GM19455 (cell line): Measurements from ENCODE around the gene COMMD8.

Experiments
- ATAC-seq: cut with Tn5 transposase; IDR thresholded peaks from one replicate; pipeline ENCODE4 v1.9.1; 2021; ENCODE audit not compliant: unreplicated experiment

COMMD8 gene

GRCh38 chr4:47473141-47473750 lies 9.7 kb upstream of the COMMD8 start:
- no peak for ATAC-seq

- no peak for ATAC-seq
These were observed 8.1 kb upstream of the COMMD8 start for GRCh38 chr4:47471591-47471990.

- no peak for ATAC-seq
These were observed 7.6 kb upstream of the COMMD8 start for GRCh38 chr4:47471064-47471463.

GRCh38 chr4:47469951-47470350 lies 6.4 kb upstream of the COMMD8 start:
- ATAC-seq: no peak

GRCh38 chr4:47468706-47469365 lies 5.3 kb upstream of the COMMD8 start:
- ATAC-seq: no peak

- ATAC-seq: no peak
These were observed 2.7 kb upstream of the COMMD8 start for GRCh38 chr4:47466056-47466785.

GRCh38 chr4:47465004-47465403 lies 1.5 kb upstream of the COMMD8 start:
- no peak for ATAC-seq

GRCh38 chr4:47462799-47463234 lies 685 bp downstream of the COMMD8 start:
- peak; percentile 37 for ATAC-seq

- ATAC-seq: no peak
These were observed 11.8 kb downstream of the COMMD8 start for GRCh38 chr4:47451657-47452056.

GRCh38 chr4:47444031-47444430 lies 19.5 kb downstream of the COMMD8 start:
- ATAC-seq: no peak

GRCh38 chr4:47442980-47443379 lies 20.5 kb downstream of the COMMD8 start:
- ATAC-seq: peak; percentile 69

- ATAC-seq: no peak
These were observed 28.6 kb downstream of the COMMD8 start for GRCh38 chr4:47434931-47435330.

GRCh38 chr4:47432749-47433148 lies 30.8 kb downstream of the COMMD8 start:
- ATAC-seq: no peak

- no peak for ATAC-seq
These were observed 35.6 kb downstream of the COMMD8 start for GRCh38 chr4:47427935-47428334.

- no peak for ATAC-seq
These were observed 37.9 kb downstream of the COMMD8 start for GRCh38 chr4:47425628-47426027.

- no peak for ATAC-seq
These were observed 44.2 kb downstream of the COMMD8 start for GRCh38 chr4:47419296-47419695.

GRCh38 chr4:47418147-47418546 lies 45.4 kb downstream of the COMMD8 start:
- ATAC-seq: no peak

GRCh38 chr4:47415719-47416118 lies 47.8 kb downstream of the COMMD8 start:
- no peak for ATAC-seq

GRCh38 chr4:47413521-47413920 lies 50.0 kb downstream of the COMMD8 start:
- no peak for ATAC-seq

- ATAC-seq: no peak
These were observed 53.2 kb downstream of the COMMD8 start for GRCh38 chr4:47410271-47410670.

- ATAC-seq: no peak
These were observed 57.1 kb downstream of the COMMD8 start for GRCh38 chr4:47406408-47406807.
